HEK293 (cell line): ENCODE results near the gene APRT.

Source experiments
- CTCF ChIA-PET: fragments of 350-600 bp; formaldehyde crosslinking; extraction: SDS; loops from one replicate; lab custom pipeline; 2021; ENCODE audit warnings: antibody characterized with exemption; lab: Yijun Ruan, JAX
- POLR2A ChIA-PET: fragments of 300-600 bp; formaldehyde crosslinking; extraction: SDS; loops from one replicate; lab custom pipeline; 2020; ENCODE audit warnings: antibody characterized with exemption, inconsistent platforms; lab: Yijun Ruan, JAX
- H3K27ac ChIP-seq: fragments of 200-500 bp; sonication (Bioruptor generic); 2 replicates; pipeline ENCODE4 v1.5.1; 2014; ENCODE audit warnings: low read depth, low read length, control low read depth, inconsistent platforms; ENCODE audit errors: extremely low read depth
- H3K36me3 ChIP-seq, 2 experiments: fragments of 200-500 bp in 1 of 2; sonication (Bioruptor generic) in 1 of 2; 1 replicate in 1 of 2; 2 replicates in 1 of 2; pipeline ENCODE4 v1.5.1; 2014 to 2017; ENCODE audit warnings: inconsistent platforms in 2 of 2, low read length in 2 of 2; ENCODE audit not compliant: control insufficient read depth in 2 of 2, insufficient read depth in 1 of 2
- H3K4me1 ChIP-seq: fragments of 200-500 bp; sonication (Bioruptor generic); 2 replicates; pipeline ENCODE4 v1.5.1; 2014; ENCODE audit warnings: mild to moderate bottlenecking, low read length, inconsistent platforms; ENCODE audit not compliant: control insufficient read depth, insufficient read depth
- H3K4me3 ChIP-seq: 2 replicates; pipeline ENCODE4 v1.5.1; 2011; ENCODE audit warnings: low read depth, mild to moderate bottlenecking, control low read depth, low read length, moderate library complexity
- H3K9me3 ChIP-seq: fragments of 200-500 bp; sonication (Bioruptor generic); 2 replicates; pipeline ENCODE4 v1.5.1; 2014; ENCODE audit warnings: low read depth, low read length, inconsistent platforms; ENCODE audit not compliant: control insufficient read depth, insufficient read depth
- GLIS2 ChIP-seq: fragments of 450-650 bp; formaldehyde crosslinking; IDR thresholded peaks from 2 replicates; pipeline ENCODE4 v1.5.1; 2016; ENCODE audit warnings: missing biosample characterization, missing genetic modification characterization
- HOXA7 ChIP-seq: sonication (generic); formaldehyde crosslinking; IDR thresholded peaks from 2 replicates; pipeline ENCODE4 v1.8.1; 2022; ENCODE audit warnings: missing genetic modification reagents, borderline replicate concordance
- HOXD13 ChIP-seq: sonication (generic); formaldehyde crosslinking; IDR thresholded peaks from 2 replicates; pipeline ENCODE4 v1.8.0; 2022; ENCODE audit warnings: missing genetic modification reagents, borderline replicate concordance
- KLF8 ChIP-seq: fragments of 450-650 bp; formaldehyde crosslinking; IDR thresholded peaks from 2 replicates; pipeline ENCODE4 v1.5.1; 2016; ENCODE audit warnings: missing biosample characterization, missing genetic modification characterization
- SP2 ChIP-seq: fragments of 450-650 bp; formaldehyde crosslinking; IDR thresholded peaks from 2 replicates; pipeline ENCODE4 v1.5.1; 2016; ENCODE audit warnings: missing biosample characterization, missing genetic modification characterization
- TCF7L2 ChIP-seq: IDR thresholded peaks from 2 replicates; pipeline ENCODE4 v1.6.1; 2011; ENCODE audit warnings: low read depth, mild to moderate bottlenecking, inconsistent platforms, low read length, moderate library complexity, borderline replicate concordance
- ZBTB7A ChIP-seq: fragments of 450-650 bp; formaldehyde crosslinking; IDR thresholded peaks from 2 replicates; pipeline ENCODE4 v1.5.1; 2016; ENCODE audit warnings: low read depth, missing biosample characterization, missing genetic modification characterization
- ZBTB8A ChIP-seq: fragments of 450-650 bp; formaldehyde crosslinking; IDR thresholded peaks from 2 replicates; pipeline ENCODE4 v1.5.1; 2016; ENCODE audit warnings: missing biosample characterization, missing genetic modification characterization
- ZNF10 ChIP-seq: fragments of 450-650 bp; formaldehyde crosslinking; IDR thresholded peaks from 2 replicates; pipeline ENCODE4 v1.5.1; 2017; ENCODE audit warnings: missing biosample characterization, missing genetic modification characterization
- ZNF155 ChIP-seq: fragments of 450-650 bp; formaldehyde crosslinking; IDR thresholded peaks from 2 replicates; pipeline ENCODE4 v1.5.1; 2016; ENCODE audit warnings: missing biosample characterization, missing genetic modification characterization
- ZNF2 ChIP-seq: fragments of 450-650 bp; formaldehyde crosslinking; IDR thresholded peaks from 2 replicates; pipeline ENCODE4 v1.5.1; 2016; ENCODE audit warnings: missing biosample characterization, missing genetic modification characterization
- ZNF221 ChIP-seq: fragments of 450-650 bp; formaldehyde crosslinking; IDR thresholded peaks from 2 replicates; pipeline ENCODE4 v1.5.1; 2017; ENCODE audit warnings: missing biosample characterization, missing genetic modification characterization, borderline replicate concordance
- ZNF311 ChIP-seq: fragments of 450-650 bp; formaldehyde crosslinking; IDR thresholded peaks from 2 replicates; pipeline ENCODE4 v1.5.1; 2017; ENCODE audit warnings: missing biosample characterization, missing genetic modification characterization, borderline replicate concordance
- ZNF37A ChIP-seq: fragments of 450-650 bp; IDR thresholded peaks from 2 replicates; pipeline ENCODE4 v1.5.1; 2018; ENCODE audit warnings: missing biosample characterization, missing genetic modification characterization
- ZNF433 ChIP-seq: fragments of 450-650 bp; formaldehyde crosslinking; IDR thresholded peaks from 2 replicates; pipeline ENCODE4 v1.5.1; 2016; ENCODE audit warnings: missing biosample characterization, missing genetic modification characterization, low read depth
- ZNF514 ChIP-seq: fragments of 450-650 bp; formaldehyde crosslinking; IDR thresholded peaks from 2 replicates; pipeline ENCODE4 v1.5.1; 2016; ENCODE audit warnings: missing biosample characterization, missing genetic modification characterization
- ZNF610 ChIP-seq: fragments of 450-650 bp; formaldehyde crosslinking; IDR thresholded peaks from 2 replicates; pipeline ENCODE4 v1.5.1; 2016; ENCODE audit warnings: missing biosample characterization, missing genetic modification characterization, borderline replicate concordance
- ZNF701 ChIP-seq: fragments of 450-650 bp; formaldehyde crosslinking; IDR thresholded peaks from 2 replicates; pipeline ENCODE4 v1.5.1; 2016; ENCODE audit warnings: missing biosample characterization, missing genetic modification characterization
- ZNF707 ChIP-seq: fragments of 450-650 bp; formaldehyde crosslinking; IDR thresholded peaks from 2 replicates; pipeline ENCODE4 v1.5.1; 2016; ENCODE audit warnings: missing biosample characterization, missing genetic modification characterization
- ZNF76 ChIP-seq: fragments of 450-650 bp; formaldehyde crosslinking; IDR thresholded peaks from 2 replicates; pipeline ENCODE4; 2016; ENCODE audit warnings: low read depth, missing biosample characterization, missing genetic modification characterization, borderline replicate concordance
- ZNF785 ChIP-seq: fragments of 450-650 bp; formaldehyde crosslinking; IDR thresholded peaks from 2 replicates; pipeline ENCODE4 v1.5.1; 2016; ENCODE audit warnings: missing biosample characterization, missing genetic modification characterization
- ZNF830 ChIP-seq: fragments of 450-650 bp; IDR thresholded peaks from 2 replicates; pipeline ENCODE4 v1.5.0; 2018; ENCODE audit warnings: missing biosample characterization, missing genetic modification characterization, low read depth, mild to moderate bottlenecking, moderate library complexity
- ZSCAN4 ChIP-seq: fragments of 450-650 bp; formaldehyde crosslinking; IDR thresholded peaks from 2 replicates; pipeline ENCODE4 v1.5.1; 2017; ENCODE audit warnings: missing biosample characterization, missing genetic modification characterization

APRT gene

GRCh38 chr16:88843256-88843655 lies 31.5 kb upstream of the APRT start:
- peaks cover 0 to 13% of the 10 kb centered on the region in 2 experiments; a peak in 1 of 3 replicates for H3K36me3 ChIP-seq
- H3K4me3 ChIP-seq: no peak overlapping the region
- POLR2A ChIA-PET: no interaction called here
- TF ChIP-seq ZNF785 (tag by site-specific recombination) (no peak), ZSCAN4 (no peak), KLF8 (tag by site-specific recombination) (no peak), GLIS2 (tag by site-specific recombination) (no peak), ZNF2 (tag by site-specific recombination) (no peak), HOXA7 (no peak), ZNF76 (tag by site-specific recombination) (no peak), ZNF10 (tag by site-specific recombination) (no peak)
- no peak overlapping the region for H3K27ac ChIP-seq
- CTCF ChIA-PET: interaction anchor here (0.7 kb wide), 1 partner anchor 106 kb away, joined by 3 read pairs; no protein-coding TSS in a partner anchor
- no peaks in the 10 kb centered on the region for H3K9me3 ChIP-seq
- no peaks in the 10 kb centered on the region for H3K4me1 ChIP-seq

GRCh38 chr16:88842806-88843205 lies 31.1 kb upstream of the APRT start:
- ChIA-PET CTCF (interaction anchor here (0.7 kb wide), 1 partner anchor 105 kb away, joined by 3 read pairs; no protein-coding TSS in a partner anchor), POLR2A (no interaction called here)
- Histone ChIP-seq H3K9me3 (no peaks in the 10 kb centered on the region), H3K36me3 (peaks cover 0 to 13% of the 10 kb centered on the region in 2 experiments; a peak in 1 of 3 replicates), H3K4me3 (no peak overlapping the region), H3K27ac (no peak overlapping the region), H3K4me1 (no peaks in the 10 kb centered on the region)
- TF ChIP-seq ZNF311 (tag by site-specific recombination): no peak
- TF ChIP-seq ZBTB7A (tag by site-specific recombination): no peak
- TF ChIP-seq ZNF701: no peak
- TF ChIP-seq ZNF830 (tag by site-specific recombination): no peak

GRCh38 chr16:88842308-88842756 lies 30.6 kb upstream of the APRT start:
- Histone ChIP-seq H3K27ac (no peak overlapping the region), H3K4me1 (no peaks in the 10 kb centered on the region), H3K9me3 (no peaks in the 10 kb centered on the region), H3K4me3 (no peak overlapping the region), H3K36me3 (peaks cover 0 to 13% of the 10 kb centered on the region in 2 experiments; a peak in 1 of 3 replicates)
- TF ChIP-seq ZNF610 (tag by site-specific recombination) (no peak), ZNF514 (tag by site-specific recombination) (no peak), ZNF155 (tag by site-specific recombination) (no peak), ZNF221 (tag by site-specific recombination) (no peak)
- POLR2A ChIA-PET: no interaction called here
- CTCF ChIA-PET: no interaction called here

- TF ChIP-seq ZBTB8A (tag by site-specific recombination) (no peak), ZNF433 (tag by site-specific recombination) (no peak), HOXD13 (CRISPR knock-in tag) (no peak), TCF7L2 (no peak), ZNF707 (tag by site-specific recombination) (no peak), ZNF37A (tag by site-specific recombination) (no peak), SP2 (tag by site-specific recombination) (no peak)
- Histone ChIP-seq H3K9me3 (no peaks in the 10 kb centered on the region), H3K36me3 (peaks cover 0 to 13% of the 10 kb centered on the region in 2 experiments; a peak in 1 of 3 replicates), H3K4me1 (no peaks in the 10 kb centered on the region), H3K4me3 (no peak overlapping the region), H3K27ac (no peak overlapping the region)
- ChIA-PET POLR2A (no interaction called here), CTCF (no interaction called here)
These were observed 30.0 kb upstream of the APRT start for GRCh38 chr16:88841521-88842307.
